ENCODE measurements around the gene RAD52. TPM values are rescaled to one million over a fixed set of nuclear protein-coding genes. Genes with fewer than 3 reads are reported as not detected.

Gene RAD52
- total RNA-seq, 3 donors from 2014 or later (not counting 1 experiment from before 2014, with no cell fraction given), result 9.4 to 15.5 (median 13.7) TPM

- intact Hi-C loops (cut with micrococcal nuclease), result no loop called here
- Mint-ChIP-seq H3K4me1 (peaks cover 30 to 31% of the 10 kb centered on the region in 2 donors), H3K27me3 (ENCODE audit: low read depth in 2 of 2) (no peaks in the 10 kb centered on the region), H3K36me3 (peaks cover 5% of the 10 kb centered on the region), H3K27ac (peak overlapping the region; percentile 22 to 26), H3K9me3 (no peaks in the 10 kb centered on the region), H3K4me3 (no peak overlapping the region)
- H3K9me3 ChIP-seq (ENCODE audit: control insufficient read depth, insufficient read depth, low read length), result no peaks in the 10 kb centered on the region
- H3K27ac ChIP-seq (ENCODE audit: low read length), result no peak overlapping the region
- 97% methylated on average over 2 of the region's 3 CpGs for WGBS (ENCODE audit: insufficient coverage)
- H3K4me3 ChIP-seq (ENCODE audit: low read length), result no peak overlapping the region
- peaks cover 75% of the 10 kb centered on the region for H3K36me3 ChIP-seq (ENCODE audit: control insufficient read depth, insufficient read depth, low read length)
- no peak for DNase-seq
- H3K27me3 ChIP-seq (ENCODE audit: control insufficient read depth, insufficient read depth, low read length), result no peaks in the 10 kb centered on the region
- ATAC-seq, result no peak
- TF ChIP-seq, protein P1, sequence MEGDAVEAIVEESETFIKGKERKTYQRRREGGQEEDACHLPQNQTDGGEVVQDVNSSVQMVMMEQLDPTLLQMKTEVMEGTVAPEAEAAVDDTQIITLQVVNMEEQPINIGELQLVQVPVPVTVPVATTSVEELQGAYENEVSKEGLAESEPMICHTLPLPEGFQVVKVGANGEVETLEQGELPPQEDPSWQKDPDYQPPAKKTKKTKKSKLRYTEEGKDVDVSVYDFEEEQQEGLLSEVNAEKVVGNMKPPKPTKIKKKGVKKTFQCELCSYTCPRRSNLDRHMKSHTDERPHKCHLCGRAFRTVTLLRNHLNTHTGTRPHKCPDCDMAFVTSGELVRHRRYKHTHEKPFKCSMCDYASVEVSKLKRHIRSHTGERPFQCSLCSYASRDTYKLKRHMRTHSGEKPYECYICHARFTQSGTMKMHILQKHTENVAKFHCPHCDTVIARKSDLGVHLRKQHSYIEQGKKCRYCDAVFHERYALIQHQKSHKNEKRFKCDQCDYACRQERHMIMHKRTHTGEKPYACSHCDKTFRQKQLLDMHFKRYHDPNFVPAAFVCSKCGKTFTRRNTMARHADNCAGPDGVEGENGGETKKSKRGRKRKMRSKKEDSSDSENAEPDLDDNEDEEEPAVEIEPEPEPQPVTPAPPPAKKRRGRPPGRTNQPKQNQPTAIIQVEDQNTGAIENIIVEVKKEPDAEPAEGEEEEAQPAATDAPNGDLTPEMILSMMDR (IDR thresholded peaks at IDR 0.05), result no peak
- H3K4me1 ChIP-seq (ENCODE audit: control insufficient read depth, insufficient read depth, low read length), result peaks cover 8% of the 10 kb centered on the region
Measured at GRCh38 chr12:902581-902980, 46.9 kb downstream of the RAD52 start.

- no peaks in the 10 kb centered on the region for H3K9me3 ChIP-seq (ENCODE audit: control insufficient read depth, insufficient read depth, low read length)
- H3K27ac ChIP-seq (ENCODE audit: low read length), result no peak overlapping the region
- intact Hi-C loops (cut with micrococcal nuclease), result no loop called here
- no peaks in the 10 kb centered on the region for H3K27me3 ChIP-seq (ENCODE audit: control insufficient read depth, insufficient read depth, low read length)
- H3K4me3 Mint-ChIP-seq, result no peak overlapping the region
- TF ChIP-seq, protein P1 (IDR thresholded peaks at IDR 0.05), result no peak
- no peaks in the 10 kb centered on the region for H3K27me3 Mint-ChIP-seq (ENCODE audit: low read depth in 2 of 2)
- no peak overlapping the region for H3K4me3 ChIP-seq (ENCODE audit: low read length)
- H3K4me1 Mint-ChIP-seq, result no peaks in the 10 kb centered on the region
- WGBS (ENCODE audit: insufficient coverage), result 96% methylated on average over 4 of the region's 4 CpGs
- peaks cover 74% of the 10 kb centered on the region for H3K36me3 ChIP-seq (ENCODE audit: control insufficient read depth, insufficient read depth, low read length)
- no peak overlapping the region for H3K27ac Mint-ChIP-seq
- DNase-seq (no peak), ATAC-seq (no peak)
- H3K4me1 ChIP-seq (ENCODE audit: control insufficient read depth, insufficient read depth, low read length), result no peaks in the 10 kb centered on the region
- H3K36me3 Mint-ChIP-seq, result peaks cover 23% of the 10 kb centered on the region
- no peaks in the 10 kb centered on the region for H3K9me3 Mint-ChIP-seq
Measured at GRCh38 chr12:897386-897785, 52.1 kb downstream of the RAD52 start.

- ATAC-seq (no peak), DNase-seq (no peak)
- Histone ChIP-seq H3K4me3 (ENCODE audit: low read length) (no peak overlapping the region), H3K36me3 (ENCODE audit: control insufficient read depth, insufficient read depth, low read length) (peaks cover 71% of the 10 kb centered on the region), H3K27me3 (ENCODE audit: control insufficient read depth, insufficient read depth, low read length) (no peaks in the 10 kb centered on the region), H3K9me3 (ENCODE audit: control insufficient read depth, insufficient read depth, low read length) (no peaks in the 10 kb centered on the region), H3K27ac (ENCODE audit: low read length) (no peak overlapping the region), H3K4me1 (ENCODE audit: control insufficient read depth, insufficient read depth, low read length) (no peaks in the 10 kb centered on the region)
- TF ChIP-seq, protein P1 (IDR thresholded peaks at IDR 0.05), result no peak
- Mint-ChIP-seq H3K4me3 (no peak overlapping the region), H3K27me3 (ENCODE audit: low read depth in 2 of 2) (no peaks in the 10 kb centered on the region), H3K36me3 (peaks cover 27% of the 10 kb centered on the region), H3K27ac (no peak overlapping the region), H3K9me3 (no peaks in the 10 kb centered on the region), H3K4me1 (no peaks in the 10 kb centered on the region)
- WGBS (ENCODE audit: insufficient coverage), result 92% methylated on average over 4 of the region's 4 CpGs
- intact Hi-C loops (cut with micrococcal nuclease), result no loop called here
Measured at GRCh38 chr12:896031-896430, 53.5 kb downstream of the RAD52 start.

DNA sequence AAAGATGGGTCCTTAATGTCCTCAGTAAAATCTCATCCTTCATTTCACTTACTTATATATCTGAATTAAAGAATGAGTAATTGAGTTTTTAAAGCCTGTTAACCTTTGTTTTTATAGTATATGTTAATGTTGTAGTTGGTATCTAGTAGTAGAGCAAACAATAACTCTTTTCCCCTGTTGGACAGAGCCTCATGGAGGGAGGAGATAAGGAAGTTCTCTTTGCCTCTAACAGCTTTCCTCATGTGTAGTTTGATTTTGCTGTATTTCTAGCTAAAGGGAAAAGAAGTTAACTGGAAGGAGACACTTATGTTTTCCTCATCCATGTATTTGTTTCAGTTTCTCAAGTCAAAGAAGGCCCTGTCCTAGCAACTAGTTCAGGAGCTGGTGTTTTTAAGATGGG lies 55.3 kb downstream of the RAD52 start:
- Mint-ChIP-seq H3K4me1 (no peaks in the 10 kb centered on the region), H3K9me3 (no peaks in the 10 kb centered on the region), H3K27ac (no peak overlapping the region), H3K4me3 (no peak overlapping the region), H3K27me3 (ENCODE audit: low read depth in 2 of 2) (no peaks in the 10 kb centered on the region), H3K36me3 (peaks cover 27% of the 10 kb centered on the region)
- DNase-seq, result no peak
- Histone ChIP-seq H3K9me3 (ENCODE audit: control insufficient read depth, insufficient read depth, low read length) (no peaks in the 10 kb centered on the region), H3K4me3 (ENCODE audit: low read length) (no peak overlapping the region), H3K27me3 (ENCODE audit: control insufficient read depth, insufficient read depth, low read length) (no peaks in the 10 kb centered on the region), H3K4me1 (ENCODE audit: control insufficient read depth, insufficient read depth, low read length) (no peaks in the 10 kb centered on the region), H3K27ac (ENCODE audit: low read length) (no peak overlapping the region), H3K36me3 (ENCODE audit: control insufficient read depth, insufficient read depth, low read length) (peaks cover 71% of the 10 kb centered on the region)
- ATAC-seq, result no peak
- TF ChIP-seq, protein P1 (IDR thresholded peaks at IDR 0.05), result no peak
- intact Hi-C loops (cut with micrococcal nuclease), result no loop called here
